Mucosa of stomach (tissue), 1 donor: ENCODE measurements around the gene PEPD.

Experiments used
- H3K27me3 ChIP-seq: one replicate; pipeline ENCODE4 v1.7.0; 2013; ENCODE audit warnings: mild to moderate bottlenecking, low read length; ENCODE audit not compliant: control insufficient read depth, insufficient read depth
- H3K36me3 ChIP-seq: one replicate; pipeline ENCODE4 v1.7.0; 2013; ENCODE audit warnings: low read length; ENCODE audit not compliant: control insufficient read depth, insufficient read depth
- H3K4me1 ChIP-seq: one replicate; pipeline ENCODE4 v1.7.0; 2013; ENCODE audit warnings: mild to moderate bottlenecking, low read length; ENCODE audit not compliant: control insufficient read depth, insufficient read depth
- H3K4me3 ChIP-seq: one replicate; pipeline ENCODE4 v1.7.0; 2013; ENCODE audit warnings: low read length
- H3K9ac ChIP-seq: one replicate; pipeline ENCODE4 v1.7.0; 2013; ENCODE audit warnings: mild to moderate bottlenecking, low read length, moderate library complexity
- H3K9me3 ChIP-seq: one replicate; pipeline ENCODE4 v1.7.0; 2013; ENCODE audit warnings: mild to moderate bottlenecking, low read length, moderate library complexity; ENCODE audit not compliant: control insufficient read depth
- donor health status: Pancreatic carcinoma.

PEPD gene

GRCh38 chr19:33399081-33399744 is 122.4 kb downstream of the PEPD start:
- peaks cover 30% of the 10 kb centered on the region for H3K4me1 ChIP-seq
- H3K27me3 ChIP-seq = no peaks in the 10 kb centered on the region
- H3K9me3 ChIP-seq = no peaks in the 10 kb centered on the region
- H3K9ac ChIP-seq = no peak overlapping the region
- no peaks in the 10 kb centered on the region for H3K36me3 ChIP-seq
- no peak overlapping the region for H3K4me3 ChIP-seq

- Histone ChIP-seq H3K36me3 (no peaks in the 10 kb centered on the region), H3K27me3 (no peaks in the 10 kb centered on the region), H3K4me1 (peaks cover 30% of the 10 kb centered on the region), H3K9ac (no peak overlapping the region), H3K9me3 (no peaks in the 10 kb centered on the region), H3K4me3 (no peak overlapping the region)
These were observed 123.1 kb downstream of the PEPD start for GRCh38 chr19:33398361-33399060.

GRCh38 chr19:33397536-33398360 is 123.8 kb downstream of the PEPD start:
- no peaks in the 10 kb centered on the region for H3K36me3 ChIP-seq
- peaks cover 24% of the 10 kb centered on the region for H3K4me1 ChIP-seq
- no peak overlapping the region for H3K9ac ChIP-seq

GRCh38 chr19:33396701-33397535 is 124.7 kb downstream of the PEPD start:
- no peaks in the 10 kb centered on the region for H3K27me3 ChIP-seq
- no peak overlapping the region for H3K4me3 ChIP-seq
- no peaks in the 10 kb centered on the region for H3K9me3 ChIP-seq
- H3K36me3 ChIP-seq = no peaks in the 10 kb centered on the region
- peaks cover 24% of the 10 kb centered on the region for H3K4me1 ChIP-seq
- no peak overlapping the region for H3K9ac ChIP-seq

More at GRCh38 chr19:33397536-33398360, 123.8 kb downstream of the PEPD start:
- H3K9me3 ChIP-seq = no peaks in the 10 kb centered on the region
- no peaks in the 10 kb centered on the region for H3K27me3 ChIP-seq
- no peak overlapping the region for H3K4me3 ChIP-seq

- H3K4me1 ChIP-seq = peaks cover 29% of the 10 kb centered on the region
- H3K27me3 ChIP-seq = no peaks in the 10 kb centered on the region
- no peaks in the 10 kb centered on the region for H3K9me3 ChIP-seq
- no peak overlapping the region for H3K9ac ChIP-seq
- no peaks in the 10 kb centered on the region for H3K36me3 ChIP-seq
- H3K4me3 ChIP-seq = no peak overlapping the region
These were observed 125.7 kb downstream of the PEPD start for GRCh38 chr19:33395561-33396550.

- Histone ChIP-seq H3K36me3 (no peaks in the 10 kb centered on the region), H3K9me3 (no peaks in the 10 kb centered on the region), H3K9ac (no peak overlapping the region), H3K4me3 (no peak overlapping the region), H3K4me1 (peaks cover 37% of the 10 kb centered on the region), H3K27me3 (no peaks in the 10 kb centered on the region)
These were observed 126.6 kb downstream of the PEPD start for GRCh38 chr19:33394723-33395560.

GRCh38 chr19:33394006-33394722 is 127.4 kb downstream of the PEPD start:
- H3K36me3 ChIP-seq = no peaks in the 10 kb centered on the region
- H3K4me1 ChIP-seq = peaks cover 37% of the 10 kb centered on the region
- H3K9ac ChIP-seq = no peak overlapping the region
- no peaks in the 10 kb centered on the region for H3K27me3 ChIP-seq
- H3K4me3 ChIP-seq = no peak overlapping the region
- no peaks in the 10 kb centered on the region for H3K9me3 ChIP-seq

- H3K4me3 ChIP-seq = no peak overlapping the region
- H3K4me1 ChIP-seq = peaks cover 37% of the 10 kb centered on the region
- H3K9ac ChIP-seq = no peak overlapping the region
- H3K36me3 ChIP-seq = no peaks in the 10 kb centered on the region
- no peaks in the 10 kb centered on the region for H3K9me3 ChIP-seq
- no peaks in the 10 kb centered on the region for H3K27me3 ChIP-seq
These were observed 128.1 kb downstream of the PEPD start for GRCh38 chr19:33393286-33394005.

GRCh38 chr19:33392341-33393285 is 129.0 kb downstream of the PEPD start:
- no peaks in the 10 kb centered on the region for H3K9me3 ChIP-seq
- peaks cover 37% of the 10 kb centered on the region for H3K4me1 ChIP-seq
- no peak overlapping the region for H3K4me3 ChIP-seq
- no peaks in the 10 kb centered on the region for H3K36me3 ChIP-seq
- no peak overlapping the region for H3K9ac ChIP-seq
- no peaks in the 10 kb centered on the region for H3K27me3 ChIP-seq
